Lower lobe of right lung (tissue), 2 donors: ENCODE measurements around the gene LRP2. TPM values are rescaled to one million over a fixed set of nuclear protein-coding genes. Genes with fewer than 3 reads are reported as not detected.

Experiments
- ATAC-seq, 2 donors: fragments of 200-7000 bp; cut with Tn5 transposase; one replicate each; pipeline ENCODE4 v1.9.1; 2020 to 2022; ENCODE audit warnings: mild to moderate bottlenecking in 2 of 2, moderate library complexity in 2 of 2
- DNase-seq: peaks from one replicate; pipeline ENCODE4 v3.0.0-alpha.2; 2020
- H3K27ac ChIP-seq: fragments of 200-600 bp; one replicate; pipeline ENCODE4 v1.8.0; 2022
- H3K27me3 ChIP-seq: fragments of 200-600 bp; one replicate; pipeline ENCODE4 v1.8.0; 2022; ENCODE audit warnings: low read depth
- H3K36me3 ChIP-seq: fragments of 200-600 bp; one replicate; pipeline ENCODE4 v1.8.0; 2022; ENCODE audit warnings: mild to moderate bottlenecking
- H3K4me1 ChIP-seq: fragments of 200-600 bp; one replicate; pipeline ENCODE4 v1.8.0; 2022
- H3K4me3 ChIP-seq: fragments of 200-600 bp; one replicate; pipeline ENCODE4 v1.8.0; 2022; ENCODE audit warnings: mild to moderate bottlenecking
- H3K9me3 ChIP-seq: fragments of 200-600 bp; one replicate; pipeline ENCODE4 v1.8.0; 2022
- CTCF ChIP-seq: fragments of 200-600 bp; IDR thresholded peaks from one replicate; pipeline ENCODE4 v1.8.0; 2022; ENCODE audit warnings: antibody characterized with exemption, mild to moderate bottlenecking
- intact Hi-C: fragments of 100-400 bp; cut with DNase I; formaldehyde crosslinking; loops from one replicate; pipeline ENCODE4 v1.11.0; 2022
- total RNA-seq: library from RNA; stranded (reverse); fragmentation: NEBNext Ultra II Directional; extraction: Animal tissue kit (Norgen Biotek cat#: 25700); gene quantifications from one replicate; pipeline ENCODE4 v1.2.1, GENCODE V29; 2021
- donor health status: DM: no; HTN: yes; CAD: no; lungs with severe emphysema.

The LRP2 gene
- total RNA-seq, 1 donor from 2014 or later = 47.8 TPM

GRCh38 chr2:169237939-169238338 lies 124.4 kb downstream of the LRP2 start:
- ATAC-seq = no peak
- intact Hi-C loops = no loop called here

GRCh38 chr2:169237286-169237685 lies 125.0 kb downstream of the LRP2 start:
- H3K9me3 ChIP-seq = no peaks in the 10 kb centered on the region
- no peak for TF ChIP-seq CTCF
- no peak overlapping the region for H3K4me3 ChIP-seq
- intact Hi-C loops = no loop called here
- DNase-seq (no peak), ATAC-seq (no peak)
- H3K27ac ChIP-seq = no peak overlapping the region
- H3K27me3 ChIP-seq = no peaks in the 10 kb centered on the region
- no peaks in the 10 kb centered on the region for H3K36me3 ChIP-seq
- no peaks in the 10 kb centered on the region for H3K4me1 ChIP-seq

More at GRCh38 chr2:169237939-169238338, 124.4 kb downstream of the LRP2 start:
- H3K4me3 ChIP-seq = no peak overlapping the region
- no peaks in the 10 kb centered on the region for H3K36me3 ChIP-seq
- no peak for DNase-seq
- TF ChIP-seq CTCF = no peak
- no peaks in the 10 kb centered on the region for H3K9me3 ChIP-seq
- no peaks in the 10 kb centered on the region for H3K27me3 ChIP-seq
- no peaks in the 10 kb centered on the region for H3K4me1 ChIP-seq
- no peak overlapping the region for H3K27ac ChIP-seq

- no peak overlapping the region for H3K27ac ChIP-seq
- TF ChIP-seq CTCF = no peak
- H3K4me3 ChIP-seq = no peak overlapping the region
- H3K4me1 ChIP-seq = no peaks in the 10 kb centered on the region
- H3K9me3 ChIP-seq = no peaks in the 10 kb centered on the region
- ATAC-seq = no peak
- DNase-seq = no peak
- intact Hi-C loops = no loop called here
- H3K27me3 ChIP-seq = no peaks in the 10 kb centered on the region
- no peaks in the 10 kb centered on the region for H3K36me3 ChIP-seq
Measured at GRCh38 chr2:169232551-169233154, 129.7 kb downstream of the LRP2 start.

GRCh38 chr2:169230204-169230603 lies 132.1 kb downstream of the LRP2 start:
- H3K4me1 ChIP-seq = no peaks in the 10 kb centered on the region

GRCh38 chr2:169229590-169229989 lies 132.7 kb downstream of the LRP2 start:
- no peaks in the 10 kb centered on the region for H3K27me3 ChIP-seq
- DNase-seq (no peak), ATAC-seq (no peak)
- H3K9me3 ChIP-seq = no peaks in the 10 kb centered on the region
- no peak for TF ChIP-seq CTCF
- H3K4me3 ChIP-seq = no peak overlapping the region
- H3K27ac ChIP-seq = no peak overlapping the region
- H3K4me1 ChIP-seq = no peaks in the 10 kb centered on the region
- intact Hi-C loops = no loop called here
- no peaks in the 10 kb centered on the region for H3K36me3 ChIP-seq

More at GRCh38 chr2:169230204-169230603, 132.1 kb downstream of the LRP2 start:
- TF ChIP-seq CTCF = no peak
- Histone ChIP-seq H3K36me3 (no peaks in the 10 kb centered on the region), H3K27me3 (no peaks in the 10 kb centered on the region), H3K27ac (no peak overlapping the region), H3K9me3 (no peaks in the 10 kb centered on the region), H3K4me3 (no peak overlapping the region)
- ATAC-seq (no peak), DNase-seq (no peak)
- intact Hi-C loops = no loop called here
